ENCODE measurements around the gene PLPPR1.
"Not testable (repeated sequence)": the region's sequence is repeated elsewhere in the genome, so short reads cannot be mapped to it uniquely, and the experiment has no call there.

The PLPPR1 gene

DNA sequence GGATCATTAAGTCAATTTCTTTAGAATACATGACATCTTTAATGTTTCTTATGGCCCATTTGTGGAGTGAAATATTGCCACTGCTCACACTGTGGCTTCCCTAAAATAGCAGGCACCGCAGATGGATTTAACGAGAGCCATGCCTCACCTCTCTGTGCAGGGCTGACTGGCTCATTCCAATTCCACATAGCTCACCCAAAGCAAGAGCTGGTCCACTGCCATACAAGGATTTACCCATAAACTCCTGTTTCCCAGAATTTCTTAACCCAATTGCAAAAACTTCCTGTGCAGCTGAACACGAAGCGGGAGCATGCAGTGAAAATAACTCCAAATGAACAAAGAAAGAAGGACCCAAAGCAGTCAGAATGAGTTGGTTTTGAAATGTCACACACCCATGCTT, 196.7 kb downstream of the PLPPR1 start:
- no peak for DNase-seq

DNA sequence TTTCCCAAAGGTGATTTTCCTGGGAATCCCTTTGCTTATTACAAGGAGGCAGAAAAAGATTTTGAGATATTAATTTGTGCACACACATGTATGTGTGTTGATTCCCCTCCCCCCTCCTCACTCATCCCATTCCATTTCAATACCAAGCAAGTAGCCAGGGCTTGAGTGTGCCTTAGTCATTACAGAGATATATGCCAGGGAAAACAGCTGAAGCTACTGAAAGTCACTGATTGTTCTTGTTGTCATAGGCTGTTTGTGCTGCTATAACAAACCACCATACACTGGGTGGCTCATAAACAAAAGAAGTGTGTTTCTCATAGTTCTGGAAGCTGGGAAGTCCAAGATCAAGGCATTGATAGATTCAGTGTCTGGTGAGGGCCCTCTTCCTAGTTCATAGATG, 197.6 kb downstream of the PLPPR1 start:
- DNase-seq, result no peak

DNA sequence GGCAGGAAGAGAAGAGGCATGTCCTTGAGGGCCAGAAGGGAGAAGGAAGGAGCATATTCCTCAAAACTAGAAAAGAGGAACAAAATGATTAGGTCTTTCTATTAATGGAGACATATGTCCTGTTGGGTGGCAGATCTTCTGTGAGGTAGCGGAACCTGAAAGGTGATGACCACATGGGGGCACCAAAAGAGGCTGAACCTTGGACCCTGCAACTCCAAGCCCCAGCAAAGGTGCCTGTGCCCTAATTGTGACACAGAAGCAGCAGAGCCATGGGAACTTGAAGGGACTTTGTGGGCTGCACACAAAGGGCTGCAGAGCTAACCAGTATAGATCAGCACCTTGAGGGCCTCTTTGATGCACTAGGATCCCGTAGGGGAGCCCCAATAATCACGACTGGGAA, 198.3 kb downstream of the PLPPR1 start:
- DNase-seq, result no peak

DNA sequence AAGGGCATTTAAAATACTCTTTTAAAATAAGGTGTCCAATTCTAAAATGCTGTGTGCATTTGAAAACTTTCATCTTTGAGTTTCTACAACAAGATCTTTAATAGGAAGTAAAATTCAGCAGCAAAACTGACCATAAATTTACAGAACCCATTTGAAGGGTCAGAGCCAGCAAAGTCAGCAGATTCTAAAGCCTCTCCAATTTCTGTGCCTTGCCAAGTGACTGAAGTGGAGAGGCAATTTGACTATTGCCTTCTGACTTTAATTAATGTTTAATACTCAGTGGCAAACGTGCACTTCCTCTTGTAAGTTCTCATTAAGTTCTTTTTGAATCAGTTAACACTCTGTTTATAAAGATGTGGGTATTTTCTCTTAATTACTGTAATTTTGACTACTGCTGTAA, 201.1 kb downstream of the PLPPR1 start:
- peak in 2 of 3 experiments; percentile 22 to 82 for DNase-seq

DNA sequence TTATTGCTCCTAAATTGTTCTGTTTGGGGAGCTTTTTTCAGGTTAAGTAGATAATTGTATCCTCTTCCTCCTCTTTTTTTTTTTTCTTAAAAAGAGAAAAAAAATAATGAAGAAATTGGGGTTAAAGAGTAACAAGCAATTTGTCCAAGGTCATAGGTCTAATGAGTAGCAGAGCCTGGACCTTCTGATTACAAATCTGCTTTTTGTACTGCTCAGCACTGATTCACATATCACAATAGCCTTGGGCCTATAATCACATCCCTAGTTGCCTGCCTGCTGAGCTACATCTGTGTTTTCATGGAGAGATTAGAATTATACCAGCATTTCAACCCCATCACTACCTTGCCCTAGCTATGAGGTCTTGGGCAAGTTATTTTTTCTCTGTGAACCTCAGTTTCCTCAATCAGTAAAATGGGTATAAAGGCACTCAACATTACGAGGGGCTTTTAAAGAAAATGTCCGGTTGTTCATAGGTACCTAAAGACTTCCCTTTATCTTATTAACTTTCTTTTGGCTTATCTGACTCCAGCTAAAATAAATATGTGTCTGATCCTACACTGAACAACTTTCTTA, 204.0 kb downstream of the PLPPR1 start:
- no peak for DNase-seq

DNA sequence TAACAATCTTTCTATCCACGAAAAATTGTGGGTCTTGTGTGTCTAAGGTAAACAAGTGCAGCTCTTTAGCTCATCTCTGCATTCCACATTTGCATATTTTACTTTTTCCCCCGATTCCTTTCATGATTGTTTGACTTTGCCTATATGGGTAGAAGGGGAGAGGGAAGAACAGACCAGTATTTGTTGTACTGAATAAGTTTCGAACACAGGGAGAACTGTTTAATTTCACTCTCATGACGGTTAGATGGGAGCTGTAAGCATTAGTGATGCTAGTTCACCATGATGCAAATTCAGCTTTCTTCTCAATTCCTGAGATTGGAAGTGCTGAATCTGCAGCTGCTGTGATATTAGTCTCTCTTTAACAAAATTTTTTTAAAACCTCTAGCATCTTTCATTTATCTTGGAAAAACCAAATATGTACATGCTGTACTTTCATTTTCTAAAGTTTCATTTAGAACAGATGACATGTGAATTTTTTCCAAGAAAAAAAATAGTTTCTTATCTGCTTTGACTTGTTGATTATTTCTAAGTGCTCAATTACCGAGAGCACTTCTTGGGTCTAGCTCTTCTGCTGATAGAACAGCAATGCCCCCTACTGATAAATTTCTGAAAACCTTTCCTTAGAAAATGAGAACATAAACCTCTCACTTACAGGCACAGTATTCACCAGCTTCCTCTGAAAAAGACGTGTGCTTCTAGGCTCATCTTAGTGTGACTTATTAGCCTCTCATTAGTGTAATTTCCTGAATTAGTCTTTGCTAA, 206.8 kb downstream of the PLPPR1 start:
- DNase-seq, result peak; percentile 21 to 84 (median 32)

DNA sequence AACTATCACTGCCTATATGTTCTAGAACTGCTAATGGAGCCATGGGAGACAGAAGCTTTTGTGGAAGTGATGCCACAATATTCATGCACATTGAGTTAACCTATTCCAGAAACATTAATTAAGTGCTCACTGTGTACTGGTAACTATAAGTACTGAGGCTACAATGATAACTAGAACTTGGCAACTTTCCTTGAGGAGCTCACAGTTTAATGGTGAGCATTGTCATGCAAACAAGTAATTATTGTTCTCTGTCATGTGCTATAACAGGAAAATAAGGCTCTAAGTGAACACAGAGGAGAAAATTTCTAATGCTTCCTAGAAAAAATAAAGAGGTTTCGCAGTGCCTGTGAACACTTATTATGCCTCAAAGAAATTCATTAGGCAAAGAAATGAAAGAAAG, 214.1 kb downstream of the PLPPR1 start:
- DNase-seq, result no peak

DNA sequence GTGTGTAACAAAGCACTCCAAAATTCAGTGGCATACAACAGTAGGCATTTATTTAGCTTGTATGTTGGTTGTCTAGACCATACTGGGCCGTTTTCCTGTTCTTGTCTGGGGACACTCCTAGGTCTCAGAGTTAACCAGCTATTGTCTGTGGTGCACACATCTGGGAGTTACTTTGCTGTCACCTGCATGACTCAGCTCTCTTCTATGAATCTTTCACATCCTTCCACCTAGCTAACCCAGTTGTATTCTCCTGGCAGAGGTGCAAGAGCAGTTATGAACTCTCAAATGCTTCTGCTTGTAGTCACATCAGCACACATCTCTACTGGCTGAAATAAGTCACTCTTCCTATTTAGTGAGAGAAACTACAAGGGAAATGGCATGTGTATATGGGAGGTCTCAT, 218.2 kb downstream of the PLPPR1 start:
- no peak for DNase-seq

DNA sequence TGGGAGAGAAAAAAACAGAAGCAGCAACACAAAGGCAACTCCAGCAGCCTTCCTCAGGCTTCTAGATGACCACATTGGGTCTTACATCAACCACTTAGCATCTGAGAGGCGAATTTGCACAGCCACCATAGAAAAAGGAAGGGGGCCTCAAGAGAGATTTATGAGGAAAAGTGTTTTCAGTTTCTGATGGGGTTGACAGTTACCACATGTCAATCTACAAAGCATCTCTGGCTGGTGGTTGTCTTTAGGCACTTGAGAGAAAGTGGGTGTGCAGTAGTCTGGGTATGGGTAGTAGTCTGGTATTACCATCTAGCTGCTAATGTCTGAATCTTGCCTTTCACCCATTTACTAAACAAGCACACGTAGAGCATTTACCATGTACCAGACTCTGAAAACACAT, 218.8 kb downstream of the PLPPR1 start:
- DNase-seq, result no peak

DNA sequence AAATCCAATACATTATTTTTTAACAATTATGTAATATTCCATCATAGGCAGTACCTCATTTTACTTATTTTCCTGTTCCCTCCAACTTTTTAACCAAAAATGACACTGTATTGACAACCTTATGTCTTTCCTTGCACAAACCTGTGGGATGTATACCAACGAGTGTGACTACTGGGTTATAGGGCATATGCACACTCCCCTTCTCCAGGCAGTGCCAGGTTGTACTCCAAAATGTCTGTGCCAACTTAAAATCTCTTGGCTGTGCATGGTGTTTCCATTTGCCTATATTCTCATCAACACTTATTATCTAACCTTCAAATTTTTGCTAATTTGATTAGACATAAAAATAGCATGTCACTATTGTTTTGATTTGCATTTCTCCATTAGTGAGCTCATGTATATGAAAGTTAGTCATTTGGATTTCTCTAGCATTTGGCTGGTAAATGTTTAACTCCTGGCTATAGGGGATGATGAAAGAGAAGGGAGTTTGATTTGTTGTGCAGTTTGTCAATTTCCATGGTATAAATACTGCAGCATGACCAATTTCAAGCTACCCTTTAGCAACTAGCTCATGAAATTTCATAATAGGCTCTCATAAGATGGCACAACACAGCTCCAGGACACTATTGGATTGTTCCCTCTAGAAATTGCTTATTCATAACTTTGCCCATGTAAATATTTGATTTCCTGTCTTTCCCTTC, 226.4 kb downstream of the PLPPR1 start:
- no peak for DNase-seq

DNA sequence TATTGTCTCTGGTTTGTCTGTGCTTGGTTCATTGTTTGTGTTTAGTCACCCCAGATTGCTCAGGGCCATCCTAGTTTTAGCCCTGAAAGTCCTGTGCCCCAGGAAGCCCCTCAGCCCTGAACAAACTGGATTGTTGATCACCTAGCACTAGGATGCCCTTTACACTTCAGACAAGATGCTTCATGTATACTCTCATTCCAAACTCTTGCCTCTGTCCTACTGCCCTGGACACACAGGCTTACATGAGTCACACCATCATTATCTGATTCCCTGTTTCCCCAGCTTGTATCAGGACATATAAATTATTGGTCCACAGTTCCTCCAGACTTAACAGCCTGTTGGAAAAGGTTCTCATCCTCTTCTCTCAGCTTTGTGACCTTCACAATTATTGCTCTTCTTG, 236.2 kb downstream of the PLPPR1 start:
- DNase-seq, result no peak

DNA sequence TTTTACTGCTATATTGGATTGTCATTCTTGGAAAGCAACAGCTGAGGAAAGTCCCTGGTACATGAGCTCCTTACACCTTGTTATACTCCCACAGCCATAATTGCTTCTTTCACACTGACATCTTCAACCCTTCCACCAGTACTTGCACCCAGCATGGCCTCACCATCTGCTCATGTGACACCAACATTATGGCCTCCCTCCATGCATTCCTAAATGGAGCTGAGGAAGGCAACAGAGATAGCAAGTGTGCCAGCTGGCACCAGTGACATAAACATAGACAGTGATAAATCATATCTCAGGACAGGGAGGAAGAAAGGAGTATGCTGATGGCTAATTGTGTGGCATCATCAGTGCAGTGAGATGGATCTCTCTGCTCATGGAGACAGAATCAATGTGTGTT, 236.7 kb downstream of the PLPPR1 start:
- no peak for DNase-seq

DNA sequence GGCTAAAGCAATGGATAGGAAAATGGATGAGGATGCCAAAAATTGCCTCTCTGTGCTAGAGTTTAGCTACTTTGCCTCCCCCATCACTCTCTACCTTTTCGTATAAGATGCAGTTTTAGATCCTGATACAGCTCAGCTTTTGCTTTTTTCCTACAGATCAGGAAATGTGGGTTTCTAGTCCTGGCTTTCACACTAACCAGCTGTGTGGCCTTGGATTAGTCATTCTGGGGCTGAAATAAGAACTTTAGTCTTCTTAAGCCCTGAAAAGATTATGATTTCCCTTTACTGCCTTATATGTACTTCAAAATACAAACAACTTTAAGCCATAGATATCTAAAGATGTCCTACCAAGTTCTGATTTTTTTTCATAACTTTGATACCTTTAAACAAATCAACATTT, 239.9 kb downstream of the PLPPR1 start:
- DNase-seq, result no peak

DNA sequence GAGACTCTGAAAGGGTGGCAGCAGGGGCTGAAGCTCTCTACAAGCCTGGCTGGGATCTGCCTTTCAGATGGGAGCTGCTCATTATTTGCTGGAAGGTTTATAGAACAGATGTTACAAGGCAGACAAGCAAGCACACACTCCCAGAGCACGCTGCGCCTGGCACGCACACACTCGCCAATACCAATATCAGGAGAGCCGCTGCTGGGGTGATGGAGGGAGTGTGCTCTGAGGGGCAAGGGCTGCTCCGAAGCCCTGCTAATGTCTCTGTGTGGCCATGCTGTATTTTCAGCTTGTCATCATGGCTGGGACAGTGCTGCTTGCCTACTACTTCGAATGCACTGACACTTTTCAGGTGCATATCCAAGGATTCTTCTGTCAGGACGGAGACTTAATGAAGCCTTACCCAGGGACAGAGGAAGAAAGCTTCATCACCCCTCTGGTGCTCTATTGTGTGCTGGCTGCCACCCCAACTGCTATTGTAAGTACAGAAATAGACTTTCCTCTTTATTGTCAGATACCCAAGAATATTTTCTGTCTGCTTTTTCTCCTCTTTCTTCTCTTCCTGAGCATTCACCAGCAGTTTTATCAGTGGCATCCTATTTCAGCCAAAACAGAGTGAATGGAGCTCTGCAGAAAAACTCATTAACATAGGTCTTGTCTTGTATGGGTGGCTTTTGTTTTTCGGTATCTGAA, 241.2 kb downstream of the PLPPR1 start:
- DNase-seq, result no peak

DNA sequence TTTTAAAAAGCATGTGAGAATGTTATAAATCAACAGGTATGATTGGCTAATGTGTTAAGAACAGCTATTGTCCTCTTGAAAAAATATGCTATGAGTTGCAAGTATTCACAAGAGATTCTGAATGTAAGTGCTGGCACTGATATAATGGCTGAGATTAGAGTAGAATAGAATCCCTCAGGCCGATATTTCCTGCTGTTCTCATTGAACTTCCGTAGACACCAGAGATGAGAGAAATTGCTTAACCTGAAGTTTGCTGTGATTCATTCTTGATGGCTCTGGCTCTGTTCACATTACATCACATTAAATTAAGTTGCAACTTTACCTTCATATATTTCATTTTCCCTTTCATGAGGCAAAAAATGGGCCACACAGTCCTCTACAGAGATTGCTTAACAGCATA, 241.8 kb downstream of the PLPPR1 start:
- no peak for DNase-seq

DNA sequence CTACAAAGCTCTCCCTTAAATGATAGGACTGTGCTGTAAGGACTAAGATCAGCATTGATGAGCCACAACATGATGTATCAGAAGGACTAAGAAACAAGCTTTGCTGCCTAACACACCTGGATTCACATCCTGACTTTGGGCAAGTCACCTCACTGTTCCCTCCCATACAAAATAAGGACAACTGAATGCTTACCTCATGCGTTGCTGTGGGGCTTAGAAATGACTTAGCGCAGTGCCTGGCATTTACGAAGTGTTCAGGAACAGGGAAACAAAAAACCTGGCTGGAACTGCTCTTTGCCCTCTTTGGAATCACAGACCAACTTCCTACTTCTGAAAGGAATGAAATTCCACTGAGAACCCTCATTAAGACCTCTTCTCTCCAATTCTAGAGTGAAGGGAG, 242.6 kb downstream of the PLPPR1 start:
- DNase-seq, result no peak

DNA sequence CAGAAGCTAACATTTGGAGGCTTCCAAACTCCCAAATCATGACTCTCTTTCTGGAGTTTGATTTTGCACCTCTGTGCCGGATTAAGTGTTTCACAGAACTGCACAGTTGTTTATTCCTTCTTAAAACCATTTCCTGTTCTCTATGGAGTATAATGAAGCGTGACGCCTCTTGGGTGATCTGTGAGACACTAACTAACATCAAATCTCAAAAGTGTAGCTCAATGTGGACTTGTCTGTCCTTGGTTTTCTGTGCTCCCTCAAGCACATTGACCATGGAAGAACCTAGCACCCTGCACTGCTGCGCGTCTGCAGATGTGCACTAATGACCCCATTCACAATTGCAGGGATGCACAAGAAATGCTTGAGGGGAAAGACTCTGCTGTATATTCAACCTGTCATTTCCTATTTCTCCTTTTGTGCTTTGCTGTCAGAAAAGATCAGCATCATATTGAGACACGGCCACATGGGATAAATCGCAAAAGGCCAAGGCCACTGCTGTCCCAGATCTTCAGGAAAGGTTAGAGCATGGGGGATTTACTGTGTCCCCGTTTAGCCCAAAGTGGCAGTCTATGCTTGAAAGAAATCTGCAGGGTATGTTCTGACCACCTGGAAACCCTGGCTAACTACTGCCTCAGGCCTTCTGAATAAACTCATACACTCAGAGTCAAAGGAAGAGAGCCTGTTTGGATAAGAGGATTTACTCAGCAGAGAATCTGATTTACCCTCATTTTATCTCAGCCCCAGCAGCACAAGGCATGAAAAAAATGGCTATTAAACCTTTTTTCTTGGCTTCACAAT, 246.6 kb downstream of the PLPPR1 start:
- no peak for DNase-seq

DNA sequence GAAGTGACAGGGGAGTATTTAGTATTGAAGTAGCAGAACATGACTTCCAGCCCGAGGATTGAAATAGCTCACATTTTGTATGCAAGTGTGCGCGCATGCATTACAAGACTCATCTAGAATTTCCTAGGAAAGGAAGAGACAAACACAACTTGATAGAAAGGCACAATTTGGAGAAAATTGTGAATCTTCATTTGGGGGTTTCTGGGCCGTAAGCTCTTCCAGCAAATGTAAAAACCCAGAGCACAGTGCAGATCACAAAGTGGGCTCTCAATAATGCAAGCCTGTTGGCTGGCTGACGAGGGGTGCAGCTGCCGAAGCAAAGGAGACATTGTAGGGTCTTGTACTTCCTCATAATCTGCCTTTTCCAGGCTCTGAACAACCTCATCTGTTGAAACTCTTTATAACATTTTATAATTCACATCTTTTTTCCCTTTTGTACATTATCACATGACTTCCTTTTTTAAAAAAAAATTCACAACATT, 247.3 kb downstream of the PLPPR1 start:
- DNase-seq, result no peak

DNA sequence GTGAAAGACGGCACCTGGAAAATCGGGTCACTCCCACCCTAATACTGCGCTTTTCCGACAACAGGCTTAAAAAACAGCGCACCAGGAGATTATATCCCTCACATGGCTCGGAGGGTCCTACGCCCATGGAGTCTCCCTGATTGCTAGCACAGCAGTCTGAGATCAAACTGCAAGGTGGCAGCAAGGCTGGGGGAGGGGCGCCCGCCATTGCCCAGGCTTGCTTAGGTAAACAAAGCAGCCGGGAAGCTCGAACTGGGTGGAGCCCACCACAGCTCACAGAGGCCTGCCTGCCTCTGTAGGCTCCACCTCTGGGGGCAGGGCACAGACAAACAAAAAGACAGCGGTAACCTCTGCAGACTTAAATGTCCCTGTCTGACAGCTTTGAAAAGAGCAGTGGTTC, 262.5 kb downstream of the PLPPR1 start:
- not testable (repeated sequence) for DNase-seq

DNA sequence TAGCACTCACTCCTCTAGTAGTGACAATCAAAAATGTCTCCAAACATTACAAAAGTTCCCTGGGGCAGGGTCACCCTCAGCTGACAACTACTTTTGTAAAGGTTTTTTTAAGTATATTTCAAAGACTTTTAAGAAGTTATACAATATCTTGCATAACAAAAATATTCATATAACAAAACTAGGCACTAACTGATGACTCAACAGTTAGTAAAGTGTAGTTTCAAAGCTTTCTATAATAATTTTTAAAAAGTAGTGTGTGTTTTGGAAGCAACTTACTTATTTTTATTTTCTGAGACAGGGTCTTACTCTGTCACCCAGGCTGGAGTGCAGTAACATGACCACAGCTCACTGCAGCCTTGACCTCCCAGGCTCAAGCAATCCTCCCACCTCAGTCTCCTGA, 271.4 kb downstream of the PLPPR1 start:
- DNase-seq, result no peak

DNA sequence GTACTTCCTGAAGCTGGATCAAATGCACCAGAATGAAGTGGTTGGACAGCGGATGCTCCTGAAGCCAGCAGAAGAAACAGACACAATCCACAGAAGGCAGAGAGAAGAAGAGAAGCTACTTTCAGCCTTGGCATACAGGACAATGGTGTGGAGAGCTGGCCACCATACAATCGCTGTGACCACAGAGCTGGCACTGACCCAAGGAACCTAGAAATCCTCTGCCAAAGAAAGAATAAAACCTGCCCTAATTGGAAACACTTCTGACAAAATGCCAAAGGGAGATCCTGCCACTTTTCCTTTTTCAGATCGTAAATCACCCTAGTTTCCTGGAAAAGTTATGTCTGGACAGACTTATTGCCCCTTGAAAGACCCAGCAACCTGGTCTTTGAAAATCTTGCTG, 278.5 kb downstream of the PLPPR1 start:
- peak in 1 of 3 experiments; percentile 23 for DNase-seq

DNA sequence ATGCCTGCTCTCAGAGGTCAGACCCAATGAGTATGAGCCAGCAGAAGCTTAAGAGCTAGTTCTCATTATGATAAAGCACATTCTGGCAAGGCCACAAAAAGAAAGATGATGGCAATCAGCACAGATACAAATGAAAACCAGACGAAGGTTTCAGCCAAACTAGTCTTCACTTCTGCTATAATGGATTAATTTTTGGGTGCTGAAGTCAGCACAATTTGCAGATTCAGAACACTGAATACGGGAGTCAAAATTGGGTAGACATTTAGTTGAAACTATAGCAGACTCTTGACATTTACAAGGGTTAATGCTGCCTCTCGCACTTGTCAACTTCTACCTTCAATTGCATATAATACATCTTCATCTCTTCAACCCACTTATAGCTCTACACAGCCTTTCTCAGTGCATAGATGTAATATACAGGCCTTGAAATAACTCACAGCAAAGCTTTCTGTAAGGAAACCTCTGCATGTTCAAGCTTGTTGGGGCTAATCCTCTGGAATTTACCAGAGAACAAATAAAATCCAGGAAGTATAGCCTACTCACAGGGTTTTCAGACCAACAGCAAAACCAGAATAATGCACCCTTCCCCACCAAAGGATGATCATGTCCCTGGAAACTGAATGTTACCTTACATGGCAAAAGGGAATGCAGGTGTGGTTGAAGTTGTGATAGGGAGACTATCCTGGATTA, 279.1 kb downstream of the PLPPR1 start:
- DNase-seq, result no peak
